Measurements from ENCODE around the gene PMPCA. TPM values are rescaled to one million over a fixed set of nuclear protein-coding genes. Genes with fewer than 3 reads are reported as not detected.
"Not testable (repeated sequence)": the region's sequence is repeated elsewhere in the genome, so short reads cannot be mapped to it uniquely, and the experiment has no call there.

PMPCA gene
- total RNA-seq, 4 donors from 2014 or later = 29.2 to 64.4 (median 33.6) TPM

- no peak for ATAC-seq (ENCODE audit: low FRiP score)
- TF ChIP-seq CTCF (IDR thresholded peaks at IDR 0.05) = no peak
Observed at GRCh38 chr9:136423432-136424146, 13.1 kb downstream of the PMPCA start.

GRCh38 chr9:136424750-136425362 lies 14.4 kb downstream of the PMPCA start:
- DNase-seq (ENCODE audit: low spot score) (no peak), ATAC-seq (ENCODE audit: low FRiP score) (no peak)
- no peak for TF ChIP-seq CTCF (IDR thresholded peaks at IDR 0.05)

More at GRCh38 chr9:136423432-136424146, 13.1 kb downstream of the PMPCA start:
- no peak for DNase-seq (ENCODE audit: low spot score)

GRCh38 chr9:136425367-136425766 lies 14.9 kb downstream of the PMPCA start:
- DNase-seq (ENCODE audit: low spot score); ATAC-seq (ENCODE audit: low FRiP score): not testable (repeated sequence)

GRCh38 chr9:136426787-136427186 lies 16.3 kb downstream of the PMPCA start:
- DNase-seq (ENCODE audit: low spot score) = no peak
- no peak for TF ChIP-seq CTCF (IDR thresholded peaks at IDR 0.05)
- no peak for ATAC-seq (ENCODE audit: low FRiP score)

- no peak for ATAC-seq (ENCODE audit: low FRiP score)
Observed at GRCh38 chr9:136429075-136429628, 18.7 kb downstream of the PMPCA start.

GRCh38 chr9:136429683-136430491 lies 19.4 kb downstream of the PMPCA start:
- DNase-seq (ENCODE audit: low spot score) = no peak
- no peak for ATAC-seq (ENCODE audit: low FRiP score)
- TF ChIP-seq CTCF (IDR thresholded peaks at IDR 0.05) = no peak

More at GRCh38 chr9:136429075-136429628, 18.7 kb downstream of the PMPCA start:
- TF ChIP-seq CTCF (IDR thresholded peaks at IDR 0.05) = no peak
- no peak for DNase-seq (ENCODE audit: low spot score)

GRCh38 chr9:136430588-136431234 lies 20.3 kb downstream of the PMPCA start:
- ATAC-seq (ENCODE audit: low FRiP score) = no peak
- DNase-seq (ENCODE audit: low spot score) = no peak
- no peak for TF ChIP-seq CTCF (IDR thresholded peaks at IDR 0.05)
